SK-N-SH treated with all-trans-retinoic acid at 6 μM for 48 hours (cell line): ENCODE results near the gene PTPRN2.

Experiments used
- ARNTL ChIP-seq: fragments of 450-650 bp; formaldehyde crosslinking; IDR thresholded peaks from 2 replicates; pipeline ENCODE4 v1.5.0; 2020; ENCODE audit warnings: low read depth, mild to moderate bottlenecking, moderate library complexity, borderline replicate concordance
- BACH2 ChIP-seq: fragments of 250-450 bp; sonication (Bioruptor Pico); IDR thresholded peaks from 2 replicates; pipeline ENCODE4 v1.9.0; 2021; ENCODE audit warnings: mild to moderate bottlenecking, borderline replicate concordance
- GLIS3 ChIP-seq: fragments of 250-450 bp; sonication (Bioruptor Pico); IDR thresholded peaks from 2 replicates; pipeline ENCODE4 v1.5.0; 2020; ENCODE audit warnings: mild to moderate bottlenecking, moderate library complexity
- PPARA ChIP-seq: fragments of 250-450 bp; sonication (Bioruptor Pico); IDR thresholded peaks from 2 replicates; pipeline ENCODE4 v1.5.0; 2020; ENCODE audit warnings: mild to moderate bottlenecking, borderline replicate concordance
- RARB ChIP-seq: fragments of 250-450 bp; sonication (Bioruptor Pico); IDR thresholded peaks from 2 replicates; pipeline ENCODE4 v1.8.0; 2021; ENCODE audit warnings: mild to moderate bottlenecking, moderate library complexity
- SNAI2 ChIP-seq: fragments of 250-450 bp; sonication (Bioruptor Pico); IDR thresholded peaks from 2 replicates; pipeline ENCODE4 v1.5.0; 2020; ENCODE audit warnings: mild to moderate bottlenecking, moderate library complexity
- TCF4 ChIP-seq: fragments of 250-450 bp; sonication (Bioruptor Pico); IDR thresholded peaks from 2 replicates; pipeline ENCODE4 v1.8.0; 2021; ENCODE audit warnings: mild to moderate bottlenecking, moderate library complexity, borderline replicate concordance
- TOX ChIP-seq: fragments of 250-450 bp; sonication (Bioruptor Pico); IDR thresholded peaks from 2 replicates; pipeline ENCODE4 v1.8.0; 2021; ENCODE audit warnings: mild to moderate bottlenecking, moderate library complexity, borderline replicate concordance
- ZC3H10 ChIP-seq: fragments of 250-450 bp; sonication (Bioruptor Pico); IDR thresholded peaks from 2 replicates; pipeline ENCODE4 v1.5.1; 2021; ENCODE audit warnings: mild to moderate bottlenecking, moderate library complexity
- ZFP30 ChIP-seq: fragments of 450-650 bp; formaldehyde crosslinking; IDR thresholded peaks from 2 replicates; pipeline ENCODE4 v1.5.0; 2022; ENCODE audit warnings: mild to moderate bottlenecking, moderate library complexity
- TF ChIP-seq, protein P1 (sequence below): fragments of 250-450 bp; sonication (Bioruptor Pico); IDR thresholded peaks from 2 replicates; pipeline ENCODE4 v1.5.1; 2020; ENCODE audit warnings: low read depth, mild to moderate bottlenecking, moderate library complexity
- TF ChIP-seq, protein P2 (sequence below): fragments of 250-450 bp; sonication (Bioruptor Pico); IDR thresholded peaks from 2 replicates; pipeline ENCODE4 v1.8.0; 2020; ENCODE audit warnings: mild to moderate bottlenecking, moderate library complexity, borderline replicate concordance
- TF ChIP-seq, protein P3 (sequence below): fragments of 250-450 bp; sonication (Bioruptor Pico); IDR thresholded peaks from 2 replicates; pipeline ENCODE4 v1.8.0; 2021; ENCODE audit warnings: low read depth, mild to moderate bottlenecking, moderate library complexity, borderline replicate concordance

DNA sequence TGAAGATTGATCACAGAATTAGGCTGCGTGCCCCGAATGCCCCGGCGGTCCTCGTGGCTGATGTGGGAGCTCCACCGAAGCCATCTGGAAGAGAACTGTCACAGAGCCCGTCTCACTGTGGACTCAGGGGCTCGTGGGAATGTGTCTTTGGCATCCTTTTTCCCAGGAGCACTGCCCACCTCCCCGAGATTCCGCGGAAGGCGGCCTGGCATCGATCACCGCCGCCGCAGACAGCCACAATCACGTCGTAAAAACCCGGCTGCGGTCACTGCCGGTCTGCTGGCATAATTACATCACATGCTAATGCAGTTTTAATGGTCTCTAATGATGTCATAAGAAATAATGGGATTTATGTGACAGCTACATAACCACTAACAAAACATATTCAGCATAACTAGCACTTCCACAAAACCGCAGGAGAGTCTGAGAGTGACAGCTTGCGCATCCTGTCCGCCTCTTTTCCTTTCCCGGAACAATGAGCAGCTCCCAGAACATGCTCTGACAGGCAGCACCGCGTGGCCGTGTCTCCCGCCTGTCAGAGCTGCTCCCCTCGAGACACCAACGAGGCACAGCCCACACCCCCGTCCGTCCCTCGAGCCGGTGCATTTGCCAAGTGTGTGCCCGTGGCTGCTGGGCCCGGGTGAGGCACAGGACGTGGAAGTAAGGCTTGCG lies 490.0 kb downstream of the PTPRN2 start:
- TF ChIP-seq BACH2 (CRISPR knock-in tag), result no peak
- TF ChIP-seq, protein P1, sequence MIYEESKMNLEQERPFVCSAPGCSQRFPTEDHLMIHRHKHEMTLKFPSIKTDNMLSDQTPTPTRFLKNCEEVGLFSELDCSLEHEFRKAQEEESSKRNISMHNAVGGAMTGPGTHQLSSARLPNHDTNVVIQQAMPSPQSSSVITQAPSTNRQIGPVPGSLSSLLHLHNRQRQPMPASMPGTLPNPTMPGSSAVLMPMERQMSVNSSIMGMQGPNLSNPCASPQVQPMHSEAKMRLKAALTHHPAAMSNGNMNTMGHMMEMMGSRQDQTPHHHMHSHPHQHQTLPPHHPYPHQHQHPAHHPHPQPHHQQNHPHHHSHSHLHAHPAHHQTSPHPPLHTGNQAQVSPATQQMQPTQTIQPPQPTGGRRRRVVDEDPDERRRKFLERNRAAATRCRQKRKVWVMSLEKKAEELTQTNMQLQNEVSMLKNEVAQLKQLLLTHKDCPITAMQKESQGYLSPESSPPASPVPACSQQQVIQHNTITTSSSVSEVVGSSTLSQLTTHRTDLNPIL (CRISPR knock-in tag), result no peak
- TF ChIP-seq, protein P2, sequence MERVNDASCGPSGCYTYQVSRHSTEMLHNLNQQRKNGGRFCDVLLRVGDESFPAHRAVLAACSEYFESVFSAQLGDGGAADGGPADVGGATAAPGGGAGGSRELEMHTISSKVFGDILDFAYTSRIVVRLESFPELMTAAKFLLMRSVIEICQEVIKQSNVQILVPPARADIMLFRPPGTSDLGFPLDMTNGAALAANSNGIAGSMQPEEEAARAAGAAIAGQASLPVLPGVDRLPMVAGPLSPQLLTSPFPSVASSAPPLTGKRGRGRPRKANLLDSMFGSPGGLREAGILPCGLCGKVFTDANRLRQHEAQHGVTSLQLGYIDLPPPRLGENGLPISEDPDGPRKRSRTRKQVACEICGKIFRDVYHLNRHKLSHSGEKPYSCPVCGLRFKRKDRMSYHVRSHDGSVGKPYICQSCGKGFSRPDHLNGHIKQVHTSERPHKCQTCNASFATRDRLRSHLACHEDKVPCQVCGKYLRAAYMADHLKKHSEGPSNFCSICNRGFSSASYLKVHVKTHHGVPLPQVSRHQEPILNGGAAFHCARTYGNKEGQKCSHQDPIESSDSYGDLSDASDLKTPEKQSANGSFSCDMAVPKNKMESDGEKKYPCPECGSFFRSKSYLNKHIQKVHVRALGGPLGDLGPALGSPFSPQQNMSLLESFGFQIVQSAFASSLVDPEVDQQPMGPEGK (CRISPR knock-in tag), result no peak
- no peak for TF ChIP-seq TCF4
- no peak for TF ChIP-seq PPARA (CRISPR knock-in tag)
- TF ChIP-seq GLIS3 (CRISPR knock-in tag), result no peak
- TF ChIP-seq, protein P3, sequence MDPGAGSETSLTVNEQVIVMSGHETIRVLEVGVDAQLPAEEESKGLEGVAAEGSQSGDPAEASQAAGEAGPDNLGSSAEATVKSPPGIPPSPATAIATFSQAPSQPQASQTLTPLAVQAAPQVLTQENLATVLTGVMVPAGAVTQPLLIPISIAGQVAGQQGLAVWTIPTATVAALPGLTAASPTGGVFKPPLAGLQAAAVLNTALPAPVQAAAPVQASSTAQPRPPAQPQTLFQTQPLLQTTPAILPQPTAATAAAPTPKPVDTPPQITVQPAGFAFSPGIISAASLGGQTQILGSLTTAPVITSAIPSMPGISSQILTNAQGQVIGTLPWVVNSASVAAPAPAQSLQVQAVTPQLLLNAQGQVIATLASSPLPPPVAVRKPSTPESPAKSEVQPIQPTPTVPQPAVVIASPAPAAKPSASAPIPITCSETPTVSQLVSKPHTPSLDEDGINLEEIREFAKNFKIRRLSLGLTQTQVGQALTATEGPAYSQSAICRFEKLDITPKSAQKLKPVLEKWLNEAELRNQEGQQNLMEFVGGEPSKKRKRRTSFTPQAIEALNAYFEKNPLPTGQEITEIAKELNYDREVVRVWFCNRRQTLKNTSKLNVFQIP, result no peak
- TF ChIP-seq ZFP30 (CRISPR knock-in tag), result no peak
- no peak for TF ChIP-seq SNAI2
- no peak for TF ChIP-seq ARNTL (CRISPR knock-in tag)
- TF ChIP-seq TOX, result no peak
- no peak for TF ChIP-seq ZC3H10 (CRISPR knock-in tag)
- TF ChIP-seq RARB, result no peak
